NB4 (cell line): Measurements from ENCODE around the gene FAM163A.
"Not testable (repeated sequence)": the region's sequence is repeated elsewhere in the genome, so short reads cannot be mapped to it uniquely, and the experiment has no call there.

Experiments
- DNase-seq: peaks from one replicate; pipeline ENCODE4 v3.0.0; 2010; ENCODE audit warnings: low read depth
- H3K4me3 ChIP-seq: one replicate; pipeline ENCODE4 v1.5.1; 2011; ENCODE audit warnings: mild to moderate bottlenecking, low read depth, low read length, moderate library complexity
- MYC ChIP-seq: IDR thresholded peaks from 2 replicates; pipeline ENCODE4 v1.6.1; 2011; ENCODE audit warnings: low read depth, low read length
- POLR2A ChIP-seq: IDR thresholded peaks from 2 replicates; pipeline ENCODE4 v1.6.1; 2011; ENCODE audit warnings: mild to moderate bottlenecking; ENCODE audit not compliant: insufficient read length; ENCODE audit errors: extremely low read depth
- TF ChIP-seq, protein P1 (sequence below): IDR thresholded peaks from 2 replicates; pipeline ENCODE4 v1.6.1; 2011; ENCODE audit warnings: low read depth, low read length
- TF ChIP-seq, protein P2 (sequence below): IDR thresholded peaks from one replicate; pipeline ENCODE4 v1.5.1; 2012; ENCODE audit warnings: low read depth, low read length

FAM163A gene

DNA sequence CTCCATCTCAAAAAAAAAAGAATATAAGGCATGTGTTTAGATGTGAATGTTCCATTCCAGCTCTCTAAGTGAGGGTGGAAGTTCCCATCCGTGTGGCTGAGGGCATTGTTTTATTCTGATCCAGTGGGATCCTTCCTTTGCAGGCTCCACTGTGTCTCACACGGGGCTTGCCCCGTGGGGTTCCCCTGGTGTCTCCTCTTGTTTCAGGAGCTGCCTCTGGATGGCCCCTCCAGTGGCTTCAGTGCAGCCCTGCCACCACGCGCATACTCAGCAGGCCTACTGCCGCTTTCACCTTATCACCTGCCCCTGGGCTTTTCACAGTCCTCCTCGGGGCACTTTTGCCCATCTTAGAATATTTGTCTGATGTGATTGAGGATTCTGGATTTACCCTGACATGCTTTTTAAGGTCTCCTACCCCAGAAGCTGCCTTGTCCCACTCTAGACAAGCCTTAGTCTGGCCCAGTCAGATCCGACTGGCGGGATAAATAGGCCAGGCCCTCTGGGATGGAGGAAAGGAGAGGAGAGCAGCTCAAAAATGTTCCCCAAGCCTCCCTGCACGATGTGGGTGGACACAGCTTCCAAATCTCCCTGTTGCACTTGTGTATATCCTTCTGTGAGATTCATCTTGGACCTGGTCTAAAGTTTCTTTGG lies 55.2 kb downstream of the FAM163A start:
- TF ChIP-seq, protein P1, sequence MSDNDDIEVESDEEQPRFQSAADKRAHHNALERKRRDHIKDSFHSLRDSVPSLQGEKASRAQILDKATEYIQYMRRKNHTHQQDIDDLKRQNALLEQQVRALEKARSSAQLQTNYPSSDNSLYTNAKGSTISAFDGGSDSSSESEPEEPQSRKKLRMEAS = no peak
- TF ChIP-seq MYC (no peak), POLR2A (no peak)
- TF ChIP-seq, protein P2, sequence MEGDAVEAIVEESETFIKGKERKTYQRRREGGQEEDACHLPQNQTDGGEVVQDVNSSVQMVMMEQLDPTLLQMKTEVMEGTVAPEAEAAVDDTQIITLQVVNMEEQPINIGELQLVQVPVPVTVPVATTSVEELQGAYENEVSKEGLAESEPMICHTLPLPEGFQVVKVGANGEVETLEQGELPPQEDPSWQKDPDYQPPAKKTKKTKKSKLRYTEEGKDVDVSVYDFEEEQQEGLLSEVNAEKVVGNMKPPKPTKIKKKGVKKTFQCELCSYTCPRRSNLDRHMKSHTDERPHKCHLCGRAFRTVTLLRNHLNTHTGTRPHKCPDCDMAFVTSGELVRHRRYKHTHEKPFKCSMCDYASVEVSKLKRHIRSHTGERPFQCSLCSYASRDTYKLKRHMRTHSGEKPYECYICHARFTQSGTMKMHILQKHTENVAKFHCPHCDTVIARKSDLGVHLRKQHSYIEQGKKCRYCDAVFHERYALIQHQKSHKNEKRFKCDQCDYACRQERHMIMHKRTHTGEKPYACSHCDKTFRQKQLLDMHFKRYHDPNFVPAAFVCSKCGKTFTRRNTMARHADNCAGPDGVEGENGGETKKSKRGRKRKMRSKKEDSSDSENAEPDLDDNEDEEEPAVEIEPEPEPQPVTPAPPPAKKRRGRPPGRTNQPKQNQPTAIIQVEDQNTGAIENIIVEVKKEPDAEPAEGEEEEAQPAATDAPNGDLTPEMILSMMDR = no peak
- DNase-seq = no peak

DNA sequence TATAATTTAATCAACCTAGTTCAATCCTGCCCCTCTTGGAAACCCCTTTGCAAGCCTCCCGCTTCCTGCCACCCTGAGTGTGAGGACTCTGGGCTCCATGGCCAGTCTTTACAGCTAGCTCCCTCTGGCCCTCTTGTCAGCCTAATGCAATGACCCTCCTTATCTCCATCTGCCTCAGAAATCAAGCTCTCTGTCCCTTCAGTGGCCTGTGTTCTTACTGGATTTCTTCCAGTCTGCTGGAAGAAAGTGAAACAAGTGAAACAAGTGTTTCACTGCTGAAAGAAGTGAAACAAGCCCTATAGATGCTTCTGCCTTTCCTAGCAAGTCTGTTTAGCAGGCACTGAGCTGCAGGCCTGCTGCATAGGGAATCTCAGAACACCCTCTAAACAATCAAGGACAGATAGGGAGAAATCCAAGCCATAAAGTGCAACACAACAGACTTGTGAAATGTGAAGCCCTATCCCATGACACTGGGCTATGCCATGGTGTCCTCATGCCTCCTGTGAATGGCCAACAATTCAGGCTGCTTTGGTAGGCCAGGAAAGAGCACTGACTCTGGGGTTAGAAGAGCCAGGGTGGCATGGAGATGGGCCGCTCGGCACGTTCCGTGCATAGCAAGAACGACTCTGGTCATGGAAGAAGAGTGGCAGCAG lies 55.9 kb downstream of the FAM163A start:
- no peak for DNase-seq
- TF ChIP-seq, protein P2 = no peak
- TF ChIP-seq, protein P1 = no peak
- TF ChIP-seq POLR2A = no peak
- no peak for TF ChIP-seq MYC
- H3K4me3 ChIP-seq = no peak overlapping the region

More for the DNA sequence above, 55.2 kb downstream of the FAM163A start:
- H3K4me3 ChIP-seq = no peak overlapping the region

DNA sequence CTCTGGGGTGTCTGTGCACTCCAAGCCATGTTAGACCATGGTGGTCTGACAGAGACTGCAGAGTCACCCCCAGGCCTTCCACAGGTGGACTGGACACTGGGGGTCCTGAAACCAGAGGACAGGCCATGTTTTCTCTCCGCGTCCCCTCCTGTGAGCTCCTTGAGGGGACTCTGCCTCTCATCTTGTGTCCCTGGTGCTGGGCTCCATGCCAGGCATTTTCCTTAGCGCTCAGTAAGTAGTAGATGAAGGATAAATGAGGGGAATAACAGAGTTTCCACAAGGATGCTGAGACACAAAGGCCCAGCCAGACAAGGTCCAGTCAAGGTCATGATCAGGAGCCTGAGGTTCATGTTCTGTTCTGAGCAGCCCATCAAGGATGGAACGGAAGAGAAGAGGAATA lies 57.4 kb downstream of the FAM163A start:
- no peak overlapping the region for H3K4me3 ChIP-seq
- no peak for DNase-seq
- TF ChIP-seq MYC (no peak), POLR2A (no peak)
- TF ChIP-seq, protein P2 = no peak
- TF ChIP-seq, protein P1 = no peak

DNA sequence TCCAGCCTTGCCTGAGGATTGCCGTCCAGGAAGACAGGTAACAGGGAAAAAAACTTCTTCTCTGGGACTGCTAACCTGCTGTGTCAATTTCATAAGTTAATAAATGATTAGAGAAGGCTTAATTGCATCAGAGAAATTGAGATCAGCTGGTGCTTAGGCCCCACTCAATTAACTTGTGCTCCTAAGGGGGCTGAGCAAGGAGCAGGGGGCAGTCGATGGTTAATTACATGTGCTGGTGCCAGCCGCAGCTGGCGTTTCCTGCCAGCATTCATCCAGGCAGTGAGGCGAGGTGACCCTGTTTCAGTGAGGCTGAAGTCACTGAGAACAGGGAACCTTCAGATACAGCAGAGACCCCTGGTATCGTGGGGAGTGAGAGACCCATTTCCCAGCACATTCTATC lies 60.0 kb downstream of the FAM163A start:
- no peak overlapping the region for H3K4me3 ChIP-seq
- no peak for DNase-seq
- TF ChIP-seq MYC = no peak
- TF ChIP-seq, protein P2 = no peak
- TF ChIP-seq POLR2A = no peak
- TF ChIP-seq, protein P1 = no peak

DNA sequence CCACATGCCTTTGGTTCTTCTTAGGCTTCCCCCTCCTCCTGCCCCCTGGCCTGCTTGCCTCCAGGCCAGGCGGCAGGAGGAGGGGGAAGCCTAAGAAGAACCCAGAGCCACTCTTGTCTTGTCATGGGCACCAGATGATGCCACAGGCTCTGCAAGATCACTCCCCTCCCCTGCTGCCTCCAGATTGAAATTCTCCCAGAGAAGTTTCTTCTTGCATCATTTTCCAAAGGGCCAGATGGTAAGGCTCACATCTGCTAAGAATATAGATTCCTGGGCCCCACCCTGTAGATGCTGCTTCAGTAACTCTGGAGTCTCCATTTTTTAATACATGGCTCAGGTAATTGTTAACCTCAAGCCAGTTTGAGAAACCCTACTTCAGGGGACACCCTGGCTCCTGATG lies 60.8 kb downstream of the FAM163A start:
- no peak for DNase-seq
- TF ChIP-seq POLR2A = no peak
- TF ChIP-seq, protein P2 = no peak
- TF ChIP-seq MYC = no peak
- TF ChIP-seq, protein P1 = no peak

DNA sequence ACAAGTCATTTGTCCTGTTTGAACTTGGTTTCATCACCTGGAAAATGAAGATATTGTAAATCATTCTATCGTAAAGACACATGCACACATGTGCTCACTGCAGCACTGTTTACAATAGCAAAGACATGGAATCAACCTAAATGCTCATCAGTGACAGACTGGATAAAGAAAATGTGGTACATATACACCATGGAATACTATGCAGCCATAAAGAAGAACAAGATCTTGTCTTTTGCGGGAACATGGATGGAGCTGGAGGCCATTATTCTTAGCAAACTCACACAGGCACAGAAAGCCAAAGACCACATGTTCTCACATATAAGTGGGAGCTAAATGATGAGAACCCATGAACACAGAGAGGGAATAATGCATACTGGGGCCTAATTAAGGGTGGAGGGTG lies 61.3 kb downstream of the FAM163A start:
- not testable (repeated sequence) for H3K4me3 ChIP-seq, DNase-seq

More for the DNA sequence above, 60.8 kb downstream of the FAM163A start:
- H3K4me3 ChIP-seq = no peak overlapping the region
